GM19372 (cell line): ENCODE data around the gene UNC5A.

Experiments used
- ATAC-seq: cut with Tn5 transposase; IDR thresholded peaks from one replicate; pipeline ENCODE4 v1.9.1; 2021; ENCODE audit warnings: mild to moderate bottlenecking, low read depth, moderate library complexity; ENCODE audit not compliant: unreplicated experiment

Gene UNC5A

DNA sequence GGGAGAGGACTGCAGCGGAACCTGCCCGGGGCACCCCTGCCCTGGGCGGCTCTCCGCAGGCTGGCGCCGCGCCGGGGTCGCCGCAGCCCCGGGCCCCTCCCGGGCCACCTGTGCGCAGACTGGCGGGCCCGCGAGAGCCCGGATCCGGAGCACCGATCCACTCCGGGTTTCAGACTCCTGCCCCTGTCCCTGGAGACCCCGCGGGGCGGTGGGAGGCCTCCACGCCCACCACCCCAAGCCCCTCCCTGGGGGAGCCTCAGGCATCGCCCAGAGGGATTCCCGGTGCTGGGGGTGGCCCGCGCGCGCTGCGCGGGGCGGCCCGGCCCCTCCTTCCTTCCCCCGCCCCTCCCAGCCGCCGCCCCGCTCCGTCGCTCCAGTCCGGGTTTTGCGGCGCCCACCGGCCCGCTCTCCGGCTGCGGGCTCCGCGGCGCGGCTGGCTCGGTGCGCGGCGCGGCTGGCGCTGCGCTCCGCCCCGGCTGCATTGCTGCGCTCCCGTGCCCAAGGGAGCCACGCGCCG lies at the start of gene UNC5A:
TSS of gene UNC5A (plus strand) at position 479 of the 517 bp plus-strand sequence. CDS start 192 bp downstream, outside the sequence.
- no peak for ATAC-seq

DNA sequence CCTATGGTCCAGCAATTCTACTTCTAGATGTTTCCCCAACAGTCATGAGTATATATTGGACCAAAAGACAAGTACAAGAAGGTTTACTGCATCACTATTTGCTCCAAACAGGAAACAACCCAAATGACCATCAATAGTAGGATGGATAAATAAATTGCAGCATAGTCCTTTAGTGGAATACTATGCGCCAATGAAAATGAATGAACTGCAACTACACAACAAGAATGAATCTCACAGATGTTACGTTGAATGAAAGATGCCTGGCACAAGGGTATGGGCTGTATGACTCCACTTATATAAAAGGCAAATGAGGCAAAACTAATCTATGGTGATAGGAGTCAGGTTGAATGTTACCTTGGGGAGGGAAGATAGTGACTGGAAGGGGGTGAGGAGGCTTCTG lies 48.6 kb upstream of the UNC5A start:
- no peak for ATAC-seq

DNA sequence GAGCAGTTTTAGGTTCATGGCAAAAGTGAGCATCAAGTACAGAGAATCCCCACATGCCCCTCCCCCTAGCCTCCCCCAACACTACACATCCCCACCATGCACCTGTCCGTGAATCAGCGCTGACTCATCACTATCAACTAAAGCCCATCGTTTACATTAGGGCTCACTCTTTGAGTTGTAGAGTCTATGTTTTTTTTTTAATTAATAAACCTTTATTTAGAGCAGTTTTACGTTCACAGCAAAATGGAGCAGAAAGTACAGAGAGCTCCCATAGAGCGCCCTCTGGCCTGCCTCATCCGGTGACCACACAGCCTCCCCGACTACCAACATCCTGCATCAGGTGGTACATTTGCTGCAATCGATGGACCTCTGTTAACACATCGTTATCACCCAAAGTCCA lies 47.9 kb upstream of the UNC5A start:
- no peak for ATAC-seq

DNA sequence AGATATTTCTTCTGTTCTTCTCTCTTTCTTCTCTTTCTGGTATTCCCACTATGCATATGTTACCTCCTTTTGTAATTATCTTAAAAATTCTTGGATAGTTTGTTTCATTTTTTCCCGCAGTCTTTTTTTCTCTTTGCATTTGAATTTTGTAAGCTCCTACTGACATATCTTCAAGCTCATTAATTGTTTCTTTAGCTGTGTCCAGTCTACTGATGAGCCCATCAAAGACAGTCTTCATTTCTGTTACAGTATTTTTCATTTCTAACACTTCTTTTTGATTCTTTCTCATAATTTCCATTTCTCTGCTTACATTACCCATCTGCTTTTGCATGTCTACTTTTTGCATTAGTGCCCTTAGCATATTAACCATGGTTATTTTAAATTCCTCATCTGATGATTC lies 44.7 kb upstream of the UNC5A start:
- ATAC-seq: no peak

DNA sequence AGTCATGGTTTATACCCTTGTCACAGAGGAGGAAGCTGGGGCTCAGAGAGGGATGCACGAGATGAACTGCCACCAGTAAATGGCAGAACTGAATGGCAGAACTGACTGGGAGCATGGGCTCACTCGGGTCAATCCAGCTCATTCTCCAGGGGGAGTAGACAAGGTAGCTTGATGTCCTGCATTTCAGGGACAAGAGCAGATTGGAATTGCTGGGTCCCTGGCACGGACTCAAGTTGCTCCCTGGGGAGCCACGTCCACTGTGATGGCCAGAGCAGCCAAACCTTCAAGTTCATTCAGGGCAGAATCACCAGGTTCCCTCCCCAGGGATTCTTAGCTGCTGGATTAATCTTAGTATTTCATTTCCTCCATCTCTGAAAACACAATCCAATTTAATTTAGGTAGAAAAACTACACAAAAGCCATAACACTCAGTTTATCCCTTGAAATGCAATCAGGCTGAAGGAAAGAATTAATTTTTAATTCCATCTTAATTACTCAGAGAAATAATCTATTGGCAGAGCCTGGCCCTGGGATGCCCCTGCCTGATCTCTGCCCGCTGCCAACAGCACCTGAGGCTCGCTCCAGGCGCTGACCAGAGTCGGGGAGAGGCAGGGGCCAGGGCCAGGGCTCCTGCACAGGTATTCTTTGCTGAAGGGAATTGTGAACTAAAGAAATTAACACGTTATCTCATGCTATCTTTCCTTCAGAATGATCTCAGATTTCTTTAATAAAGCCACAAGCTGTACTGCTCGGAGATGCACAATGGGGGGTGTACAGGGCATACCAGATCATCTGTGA lies 42.0 kb upstream of the UNC5A start:
- ATAC-seq: no peak

DNA sequence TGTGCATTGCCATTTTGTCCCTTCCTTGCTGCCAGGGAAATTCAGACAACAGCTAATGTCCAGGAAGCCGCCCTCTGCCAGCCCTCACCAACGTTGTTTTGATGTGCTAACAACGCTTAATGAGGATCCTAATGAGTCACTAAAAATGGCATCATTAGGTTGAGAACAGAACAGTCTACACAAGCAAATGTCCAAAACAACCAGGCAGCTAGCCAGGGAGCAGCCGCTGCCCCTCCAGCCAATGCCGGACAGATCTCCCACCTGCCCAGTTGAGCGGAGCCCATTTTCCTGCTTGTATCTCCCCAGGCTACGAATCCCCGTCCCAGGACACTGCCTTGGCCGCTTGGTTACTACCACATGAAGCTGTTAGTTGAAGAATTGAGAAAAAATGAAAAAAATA lies 40.4 kb upstream of the UNC5A start:
- no peak for ATAC-seq

DNA sequence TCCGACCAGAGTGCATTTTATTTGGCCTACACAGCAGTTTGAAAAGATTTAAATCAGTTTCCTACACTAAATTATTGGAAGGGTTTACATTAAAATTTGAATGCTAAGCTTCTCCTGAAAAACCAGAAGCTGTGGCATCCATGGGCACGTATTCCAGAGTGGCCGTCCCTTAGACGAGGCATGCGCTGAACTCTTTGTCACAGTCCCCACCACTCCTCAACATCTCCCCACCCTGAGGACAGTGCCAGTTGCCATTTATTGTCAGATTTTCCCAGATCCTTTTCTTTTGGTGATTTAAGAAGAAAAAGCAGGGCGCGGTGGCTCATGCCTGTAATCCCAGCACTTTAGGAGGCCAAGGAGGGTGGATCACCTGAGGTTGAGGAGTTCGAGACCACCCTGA lies 39.9 kb upstream of the UNC5A start:
- ATAC-seq: no peak

DNA sequence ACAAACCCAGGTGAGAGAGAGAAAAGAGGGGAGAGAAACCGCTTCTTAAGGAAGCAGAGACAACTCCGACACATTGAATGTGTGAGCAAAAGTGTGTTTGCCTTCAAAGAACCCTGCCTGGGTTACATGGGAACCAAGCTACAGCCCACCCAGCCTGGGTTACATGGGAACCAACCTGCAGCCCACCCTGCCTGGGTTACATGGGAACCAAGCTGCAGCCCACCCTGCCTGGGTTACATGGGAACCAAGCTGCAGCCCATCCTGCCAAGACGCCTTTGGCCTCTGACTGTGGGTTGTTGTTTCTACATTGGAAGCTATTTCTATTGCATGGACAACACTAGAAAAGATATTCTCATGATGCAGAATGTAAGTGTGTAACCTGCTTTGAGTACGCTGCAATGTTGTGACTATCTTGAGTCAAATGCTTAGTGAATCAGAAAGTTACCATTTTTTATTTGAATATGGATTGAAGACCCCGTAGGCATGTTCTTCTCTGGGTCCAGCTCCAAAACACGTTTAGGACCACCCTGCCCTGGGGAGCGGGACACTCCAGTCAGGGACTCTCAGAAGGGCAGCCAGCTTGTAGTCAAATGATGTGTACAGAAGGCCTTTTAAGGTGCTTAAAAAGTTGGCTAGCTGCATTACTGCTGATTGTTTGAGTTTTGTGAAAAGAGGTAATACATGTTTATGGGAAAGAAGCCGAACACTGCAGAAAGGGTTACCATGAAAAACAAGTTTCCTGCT lies 39.1 kb upstream of the UNC5A start:
- no peak for ATAC-seq

DNA sequence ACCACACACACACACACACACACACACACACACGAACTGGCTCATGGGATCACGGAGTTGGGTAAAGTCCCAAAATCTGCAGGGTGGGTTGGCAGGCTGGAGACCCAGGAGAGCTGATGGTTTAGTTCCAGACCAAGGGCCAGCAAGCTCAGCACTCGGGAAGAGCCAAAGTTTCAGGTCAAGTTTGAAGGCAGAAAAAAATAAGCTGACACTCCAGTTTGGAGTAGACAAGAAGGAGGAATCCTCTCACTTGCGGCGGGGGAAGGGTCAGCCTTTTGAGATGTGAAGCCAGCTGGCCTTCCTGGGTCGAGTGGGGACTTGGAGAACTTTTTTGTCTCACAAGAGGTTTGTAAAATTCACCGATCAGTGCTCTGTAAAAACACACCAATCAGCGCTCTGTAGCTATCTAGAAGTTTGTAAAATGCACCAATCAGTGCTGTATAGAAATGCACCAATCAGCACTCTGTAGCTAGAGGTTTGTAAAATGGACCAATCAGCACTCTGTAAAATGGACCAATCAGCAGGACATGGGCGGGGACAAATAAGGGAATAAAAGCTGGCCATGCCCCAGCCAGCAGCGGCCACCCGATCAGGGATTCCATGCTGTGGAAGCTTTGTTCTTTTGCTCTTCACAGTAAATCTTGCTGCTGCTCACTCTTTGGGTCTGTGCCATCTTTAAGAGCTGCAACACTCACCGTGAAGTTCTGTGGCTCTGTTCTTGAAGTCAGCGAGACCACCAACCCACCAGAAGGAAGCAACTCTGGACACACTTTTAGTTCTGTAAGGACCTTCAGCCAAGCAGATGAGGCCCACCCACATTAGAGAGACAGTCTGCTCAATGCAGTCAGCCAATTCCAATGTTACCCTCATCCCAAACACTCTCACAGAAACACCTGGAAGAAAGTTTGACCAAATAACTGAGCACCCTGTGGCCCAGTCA lies 37.8 kb upstream of the UNC5A start:
- ATAC-seq: no peak

DNA sequence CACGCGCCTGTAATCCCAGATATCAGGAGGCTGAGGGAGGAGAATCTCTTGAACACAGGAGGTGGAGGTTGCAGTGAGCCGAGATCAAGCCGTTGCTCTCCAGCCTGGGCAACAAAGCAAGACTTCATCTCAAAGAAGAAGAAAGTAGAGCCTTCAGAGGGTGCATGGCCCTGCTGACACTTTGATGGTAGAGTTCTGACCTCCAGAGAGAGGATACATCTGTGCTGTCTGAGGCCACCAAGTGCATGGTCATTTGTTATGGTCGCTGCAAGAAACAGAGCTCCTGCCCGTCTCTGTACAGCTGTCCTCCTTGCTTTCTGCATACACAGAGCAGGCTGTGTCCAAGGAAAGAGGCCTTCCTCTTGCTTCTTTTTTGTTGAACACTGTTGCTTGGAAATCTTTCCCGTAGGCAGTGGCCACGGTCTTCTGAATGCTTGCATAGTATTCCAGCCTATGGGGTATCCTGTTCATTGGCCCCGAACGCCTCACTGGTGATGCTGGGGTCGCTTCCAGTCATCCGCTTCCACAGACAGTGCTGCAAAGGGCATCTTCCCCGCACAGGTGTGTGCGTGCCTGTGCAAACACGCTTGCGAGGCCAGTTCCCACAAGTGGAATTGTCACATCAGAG lies 36.8 kb upstream of the UNC5A start:
- no peak for ATAC-seq

DNA sequence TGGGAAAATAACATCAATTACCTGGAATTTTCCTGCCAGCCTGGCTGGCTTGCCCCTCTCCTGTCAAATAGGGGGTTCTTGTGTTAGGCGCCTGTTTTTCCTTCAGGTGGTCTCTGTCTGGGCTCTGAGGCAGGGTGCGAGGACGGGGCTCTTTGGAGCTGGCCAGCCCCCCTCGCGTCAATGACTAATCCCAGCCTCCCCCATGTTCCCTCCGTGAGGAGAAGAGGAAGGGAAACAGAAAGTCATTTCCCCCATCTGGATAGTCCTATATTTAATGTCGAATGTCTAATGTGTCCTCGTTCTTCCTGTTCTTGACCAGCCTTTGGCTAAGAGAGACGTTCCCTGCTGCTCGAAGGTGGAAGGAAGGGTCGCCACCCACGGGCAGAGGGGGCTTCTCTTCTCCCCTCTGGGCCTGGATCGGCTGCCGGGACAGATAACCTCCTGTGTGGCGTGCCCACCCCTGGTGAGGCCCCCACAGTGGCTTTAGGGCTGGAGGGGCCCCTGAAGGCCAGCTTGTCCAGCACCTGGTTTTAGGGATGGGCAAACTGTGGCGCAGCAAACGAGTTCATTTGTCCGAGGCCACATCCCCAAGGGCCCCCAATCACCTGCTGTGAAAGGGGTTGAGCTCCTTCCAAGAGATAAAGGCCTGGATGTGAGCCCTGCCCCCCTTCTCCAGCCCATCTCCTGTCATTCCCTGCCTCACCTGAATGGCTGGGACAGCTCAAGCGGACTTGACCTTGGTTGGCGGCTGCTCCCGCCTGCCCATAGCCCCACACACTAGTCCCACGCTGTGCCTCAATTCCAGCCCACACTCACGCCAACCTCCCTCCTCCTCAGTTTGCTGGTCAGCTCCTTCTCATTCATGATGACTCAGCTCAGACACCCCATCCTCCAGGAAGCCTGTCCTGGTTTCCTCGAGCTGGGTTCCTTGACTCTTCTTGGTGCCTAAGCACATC lies 35.9 kb upstream of the UNC5A start:
- ATAC-seq: no peak

DNA sequence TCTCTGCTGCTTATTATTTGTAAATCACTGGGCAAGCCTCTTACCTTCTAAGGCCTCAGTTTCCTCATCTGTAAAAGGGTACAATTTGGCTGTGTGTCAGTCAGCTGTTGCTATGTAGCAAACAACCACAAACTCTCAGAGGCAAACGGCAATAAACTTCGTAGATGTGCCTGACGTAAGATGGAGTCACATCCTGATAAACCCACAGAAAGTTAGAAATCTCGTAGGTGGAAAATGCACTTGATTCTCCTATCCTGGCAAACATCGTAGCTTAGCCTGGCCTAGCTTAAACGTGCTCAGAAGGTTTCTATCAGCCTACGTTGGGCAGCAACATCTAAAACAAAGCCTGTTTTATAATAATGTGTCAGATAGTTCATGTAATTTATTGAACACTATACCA lies 35.0 kb upstream of the UNC5A start:
- ATAC-seq: no peak

DNA sequence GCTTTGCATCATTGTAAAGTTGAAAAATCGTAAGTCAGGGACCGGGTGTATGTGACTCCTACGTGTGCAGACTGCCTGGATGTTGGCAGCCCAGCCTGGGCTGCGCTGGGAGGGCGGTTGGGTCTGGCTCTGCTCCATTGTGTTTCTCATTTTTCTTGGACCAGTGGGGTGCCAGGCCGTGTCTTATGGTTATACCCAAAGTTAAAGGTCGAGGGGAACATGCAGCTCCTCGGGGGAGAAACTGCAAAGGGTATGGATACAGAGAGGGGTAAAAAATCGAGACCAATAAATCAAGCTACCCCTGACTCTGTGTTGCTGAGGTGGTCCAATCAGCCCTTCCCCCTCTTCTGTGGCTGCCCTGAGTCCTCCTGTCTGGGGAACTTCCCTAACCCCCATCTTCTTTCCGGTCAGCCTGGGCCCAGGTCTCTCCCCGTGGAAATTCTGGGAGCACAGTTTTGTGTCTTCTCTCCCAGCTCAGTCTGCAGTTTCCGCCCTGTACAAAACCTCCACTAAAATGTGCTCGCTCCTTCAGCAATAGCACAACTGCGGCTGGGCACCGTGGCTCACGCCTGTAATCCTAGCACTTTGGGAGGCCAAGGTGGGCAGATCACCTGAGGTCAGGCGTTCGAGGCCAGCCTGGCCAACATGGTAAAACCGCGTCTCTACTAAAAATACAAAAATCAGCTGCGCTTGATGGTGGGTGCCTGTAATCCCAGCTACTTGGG lies 34.1 kb upstream of the UNC5A start:
- ATAC-seq: no peak

DNA sequence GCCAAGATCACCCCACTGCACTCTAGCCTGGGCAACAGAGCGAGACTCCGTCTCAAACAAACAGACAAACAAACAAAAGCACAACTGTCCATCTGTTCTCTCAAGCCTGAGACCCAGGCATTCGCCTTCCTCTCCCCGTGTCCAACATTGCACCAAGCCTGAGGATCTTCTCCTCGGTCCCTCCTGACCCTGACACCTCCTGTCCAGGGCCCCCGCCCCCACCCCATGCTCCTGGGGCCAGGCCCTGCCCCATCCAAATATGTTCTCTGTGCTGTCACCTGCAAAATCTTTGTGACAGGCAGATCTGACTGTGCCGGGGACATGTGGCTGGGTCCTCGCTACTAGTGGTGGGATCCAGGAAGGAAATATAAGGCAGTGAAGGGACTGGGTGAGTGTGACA lies 33.4 kb upstream of the UNC5A start:
- no peak for ATAC-seq

DNA sequence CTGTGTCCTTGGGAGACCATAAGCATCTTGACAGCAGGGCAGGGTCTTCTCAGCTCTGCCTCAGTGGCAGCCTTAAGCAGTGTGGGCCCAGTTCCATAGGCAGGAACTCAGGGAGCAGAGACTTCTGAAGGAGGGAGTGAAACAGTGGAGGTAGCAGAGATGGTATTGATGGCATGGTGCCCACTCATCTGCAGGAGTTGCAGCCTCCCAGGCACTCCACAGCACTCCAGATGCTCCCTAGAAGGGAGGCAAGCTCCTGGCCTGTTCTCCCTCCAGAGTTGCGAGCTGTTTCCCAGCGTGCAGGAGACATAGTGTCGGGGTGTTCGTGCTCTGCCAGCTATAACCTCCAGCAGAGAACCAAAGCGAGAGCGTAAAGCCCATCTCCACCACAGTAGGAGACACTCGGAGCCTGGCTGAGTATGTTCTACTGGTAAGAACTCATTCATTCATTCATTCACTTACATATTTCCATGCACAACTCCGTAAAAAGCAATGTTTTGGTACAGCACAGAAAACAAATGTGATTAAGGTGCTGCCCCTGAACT lies 31.4 kb upstream of the UNC5A start:
- no peak for ATAC-seq

DNA sequence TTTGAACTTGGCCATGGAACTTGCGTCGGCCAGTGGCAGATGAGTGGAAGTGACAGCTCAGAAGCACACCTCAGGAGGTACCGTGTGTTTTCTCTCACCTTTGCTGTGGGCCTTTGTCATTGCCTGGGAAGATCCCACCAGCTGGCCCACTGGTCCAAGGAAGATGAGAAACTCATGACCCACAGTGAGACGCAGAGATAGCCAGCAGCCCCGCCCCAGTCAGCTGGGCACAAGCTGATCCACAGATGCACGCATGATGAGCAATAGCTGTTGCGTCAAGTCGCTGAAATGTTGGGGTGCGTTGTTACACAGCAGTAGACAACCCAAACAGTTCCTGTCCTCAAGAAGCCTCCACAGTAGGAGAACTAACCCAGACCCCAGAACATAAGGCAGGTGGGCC lies 30.8 kb upstream of the UNC5A start:
- ATAC-seq: no peak

DNA sequence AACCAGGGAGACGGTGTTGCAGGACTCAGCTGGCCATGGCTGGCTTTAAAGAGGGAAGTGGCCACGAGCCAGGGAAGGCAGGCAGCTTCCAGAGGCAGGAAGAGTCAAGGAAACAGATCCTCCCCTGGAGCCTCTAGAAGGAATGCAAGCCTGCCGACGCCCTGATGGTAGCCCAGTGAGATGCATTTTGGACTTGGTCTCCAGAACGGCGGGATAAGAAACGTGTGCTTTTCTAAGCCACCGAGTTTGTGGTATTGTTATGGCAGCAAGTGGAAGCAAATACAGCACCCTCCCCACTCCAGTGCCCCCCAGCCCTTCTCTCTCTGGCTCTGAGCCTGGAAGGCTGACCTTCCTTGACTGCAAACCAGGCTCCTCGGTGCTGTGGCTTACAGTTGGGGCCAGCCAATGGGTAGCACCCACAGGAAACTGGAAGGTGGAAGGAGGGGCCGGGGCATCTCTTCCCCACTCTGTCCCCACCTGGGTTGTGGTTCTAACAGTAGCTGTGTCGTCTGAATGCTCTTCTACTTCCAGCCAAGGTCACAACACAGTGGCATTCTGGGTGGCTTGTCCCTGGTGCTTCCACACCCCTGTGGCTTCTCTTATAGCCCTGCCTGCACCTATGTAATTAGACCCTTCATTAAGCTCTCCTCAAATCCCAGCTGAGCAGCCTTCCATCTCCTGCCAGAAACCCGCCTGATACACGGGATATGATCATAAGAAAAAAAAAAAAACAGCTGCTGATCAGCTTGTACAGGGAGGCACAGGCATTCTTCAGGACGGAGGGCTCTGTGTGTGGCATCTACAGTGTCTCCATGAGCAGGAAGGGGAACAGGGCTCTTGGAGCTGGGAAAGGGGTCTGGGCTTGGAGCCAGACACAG lies 29.9 kb upstream of the UNC5A start:
- no peak for ATAC-seq
